Neuronal stem cell (in vitro differentiated cells): ENCODE measurements around the gene AGO1.

ENCODE experiments used
- DNase-seq: peaks from one replicate; pipeline ENCODE4 v3.0.0-alpha.2; 2013; ENCODE audit warnings: low spot score
- H2AFZ ChIP-seq: one replicate; pipeline ENCODE4 v1.6.1; 2013; ENCODE audit warnings: mild to moderate bottlenecking, low read length, inconsistent platforms
- H2AK5ac ChIP-seq: 2 replicates; pipeline ENCODE4 v1.6.1; 2013; ENCODE audit warnings: low read depth, mild to moderate bottlenecking, inconsistent platforms, low read length, moderate library complexity, mixed read lengths
- H2BK120ac ChIP-seq: 2 replicates; pipeline ENCODE4 v1.6.1; 2013; ENCODE audit warnings: low read depth, mild to moderate bottlenecking, inconsistent platforms, low read length, moderate library complexity, mixed read lengths
- H2BK12ac ChIP-seq: one replicate; pipeline ENCODE4 v1.6.1; 2013; ENCODE audit warnings: low read length, inconsistent platforms
- H2BK15ac ChIP-seq: 2 replicates; pipeline ENCODE4 v1.6.1; 2013; ENCODE audit warnings: mild to moderate bottlenecking, low read length, inconsistent platforms, mixed read lengths
- H2BK5ac ChIP-seq: one replicate; pipeline ENCODE4 v1.6.1; 2013; ENCODE audit warnings: inconsistent platforms, mild to moderate bottlenecking, low read length, moderate library complexity
- H3K14ac ChIP-seq: one replicate; pipeline ENCODE4 v1.6.1; 2013; ENCODE audit warnings: low read length, inconsistent platforms
- H3K18ac ChIP-seq: 2 replicates; pipeline ENCODE4 v1.6.1; 2013; ENCODE audit warnings: low read length, inconsistent platforms
- H3K23ac ChIP-seq: 2 replicates; pipeline ENCODE4 v1.6.1; 2013; ENCODE audit warnings: low read depth, mild to moderate bottlenecking, mixed read lengths, low read length, inconsistent platforms; ENCODE audit not compliant: poor library complexity
- H3K27ac ChIP-seq: replicated peaks from 3 replicates; pipeline ENCODE4 v1.5.1; 2013; ENCODE audit warnings: low read length, inconsistent platforms
- H3K27me3 ChIP-seq, 3 experiments: 2 replicates each; pipeline ENCODE4 v1.6.1; 2013; ENCODE audit warnings: low read length in 3 of 3, mild to moderate bottlenecking in 2 of 3, inconsistent platforms in 1 of 3, low read depth in 1 of 3, mixed read lengths in 1 of 3, moderate library complexity in 1 of 3; ENCODE audit not compliant: control insufficient read depth in 3 of 3, insufficient read depth in 3 of 3
- H3K36me3 ChIP-seq, 2 donors: replicated peaks in 1 of 2; 2 replicates each; pipeline ENCODE4 v1.6.1; 2013; ENCODE audit warnings: low read length in 2 of 2; ENCODE audit not compliant: control insufficient read depth in 2 of 2, insufficient read depth in 2 of 2
- H3K4ac ChIP-seq: 2 replicates; pipeline ENCODE4 v1.6.1; 2013; ENCODE audit warnings: inconsistent platforms, mild to moderate bottlenecking, low read length, moderate library complexity
- H3K4me1 ChIP-seq, 2 donors: 1 replicate in 1 of 2; 2 replicates in 1 of 2; pipeline ENCODE4 v1.6.1; 2013; ENCODE audit warnings: low read length in 2 of 2, low read depth in 1 of 2; ENCODE audit not compliant: control insufficient read depth in 2 of 2, insufficient read depth in 1 of 2
- H3K4me2 ChIP-seq: one replicate; pipeline ENCODE4 v1.6.1; 2013; ENCODE audit warnings: mild to moderate bottlenecking, low read length, inconsistent platforms; ENCODE audit not compliant: insufficient read depth, poor library complexity, severe bottlenecking
- H3K4me3 ChIP-seq, 2 donors: 2 replicates each; pipeline ENCODE4 v1.5.1; 2013; ENCODE audit warnings: low read length in 2 of 2, mild to moderate bottlenecking in 2 of 2, inconsistent platforms in 1 of 2, moderate library complexity in 1 of 2
- H3K79me1 ChIP-seq: one replicate; pipeline ENCODE4 v1.6.1; 2013; ENCODE audit warnings: low read depth, mild to moderate bottlenecking, inconsistent platforms, low read length, moderate library complexity
- H3K9ac ChIP-seq: one replicate; pipeline ENCODE4 v1.6.1; 2013; ENCODE audit warnings: mild to moderate bottlenecking, low read depth, low read length, inconsistent platforms; ENCODE audit not compliant: poor library complexity
- H3K9me3 ChIP-seq, 2 donors: replicated peaks in 1 of 2; 2 replicates each; pipeline versions ENCODE3 to v1.6.1; 2013; ENCODE audit warnings: low read length in 2 of 2, mild to moderate bottlenecking in 2 of 2, inconsistent platforms in 1 of 2, low read depth in 1 of 2, mixed read lengths in 1 of 2, moderate library complexity in 1 of 2; ENCODE audit not compliant: control insufficient read depth in 2 of 2, insufficient read depth in 1 of 2
- H4K8ac ChIP-seq: one replicate; pipeline ENCODE4 v1.6.1; 2013; ENCODE audit warnings: low read depth, mild to moderate bottlenecking, inconsistent platforms, low read length, moderate library complexity
- H4K91ac ChIP-seq: one replicate; pipeline ENCODE4 v1.6.1; 2013; ENCODE audit warnings: low read length, low read depth, mild to moderate bottlenecking, inconsistent platforms; ENCODE audit not compliant: poor library complexity
- WGBS, 2 donors: extraction: QIAGEN DNeasy Blood & Tissue Kit; methylation state at CpG; one replicate each; pipeline ENCODE4 v1.1.7; 2013; ENCODE audit warnings: missing lambda C conversion rate in 2 of 2, mixed read lengths in 1 of 2; ENCODE audit not compliant: insufficient read length in 2 of 2, insufficient replicate concordance in 1 of 2; ENCODE audit errors: extremely low coverage in 2 of 2; 5-methylcytosine and 5-hydroxymethylcytosine counted together

The AGO1 gene

GRCh38 chr1:35860696-35861095, 22.3 kb upstream of the AGO1 start:
- H2BK5ac ChIP-seq = no peak overlapping the region
- no peak overlapping the region for H2AFZ ChIP-seq
- H2AK5ac ChIP-seq = no peak overlapping the region
- WGBS, 2 donors = no CpG with 5 or more reads among the region's 3 CpGs
- no peak overlapping the region for H3K18ac ChIP-seq
- no peak overlapping the region for H2BK120ac ChIP-seq
- H3K9me3 ChIP-seq = no peaks in the 10 kb centered on the region
- H4K91ac ChIP-seq = no peak overlapping the region
- no peak overlapping the region for H3K14ac ChIP-seq
- H4K8ac ChIP-seq = no peak overlapping the region
- no peaks in the 10 kb centered on the region for H3K79me1 ChIP-seq
- no peak overlapping the region for H3K4me2 ChIP-seq
- no peak overlapping the region for H2BK12ac ChIP-seq
- H3K4me3 ChIP-seq = no peak overlapping the region
- H3K9ac ChIP-seq = no peak overlapping the region
- no peaks in the 10 kb centered on the region for H3K27me3 ChIP-seq
- peaks cover 0 to 3% of the 10 kb centered on the region in 2 donors for H3K4me1 ChIP-seq
- H3K4ac ChIP-seq = no peak overlapping the region
- H3K36me3 ChIP-seq = peaks cover 1 to 10% of the 10 kb centered on the region in 2 donors
- H2BK15ac ChIP-seq = no peak overlapping the region
- no peak overlapping the region for H3K27ac ChIP-seq
- no peak overlapping the region for H3K23ac ChIP-seq
- DNase-seq = no peak

GRCh38 chr1:35863136-35863535, 19.9 kb upstream of the AGO1 start:
- no peak overlapping the region for H2BK12ac ChIP-seq
- H2AFZ ChIP-seq = no peak overlapping the region
- H2BK5ac ChIP-seq = no peak overlapping the region
- H3K36me3 ChIP-seq = no peaks in the 10 kb centered on the region
- no peaks in the 10 kb centered on the region for H3K79me1 ChIP-seq
- peaks cover 0 to 3% of the 10 kb centered on the region in 2 donors for H3K4me1 ChIP-seq
- no peak overlapping the region for H3K4me2 ChIP-seq
- no peak overlapping the region for H2AK5ac ChIP-seq
- no peak overlapping the region for H3K27ac ChIP-seq
- H3K9me3 ChIP-seq = no peaks in the 10 kb centered on the region
- H3K9ac ChIP-seq = no peak overlapping the region
- WGBS, 2 donors = no CpG with 5 or more reads among the region's 1 CpG
- H2BK120ac ChIP-seq = no peak overlapping the region
- H3K27me3 ChIP-seq = no peaks in the 10 kb centered on the region
- no peak overlapping the region for H4K91ac ChIP-seq
- H3K23ac ChIP-seq = no peak overlapping the region
- H3K18ac ChIP-seq = no peak overlapping the region
- no peak overlapping the region for H3K14ac ChIP-seq
- no peak overlapping the region for H4K8ac ChIP-seq
- no peak overlapping the region for H3K4me3 ChIP-seq
- DNase-seq = no peak
- H3K4ac ChIP-seq = no peak overlapping the region
- H2BK15ac ChIP-seq = no peak overlapping the region

- Histone ChIP-seq H3K4me2 (no peak overlapping the region), H3K4me1 (peaks cover 0 to 3% of the 10 kb centered on the region in 2 donors), H3K14ac (no peak overlapping the region), H3K9ac (no peak overlapping the region), H3K79me1 (no peaks in the 10 kb centered on the region), H3K36me3 (no peaks in the 10 kb centered on the region), H2BK5ac (no peak overlapping the region), H2BK120ac (no peak overlapping the region), H3K27me3 (no peaks in the 10 kb centered on the region), H2AFZ (no peak overlapping the region), H2BK12ac (no peak overlapping the region), H3K9me3 (no peaks in the 10 kb centered on the region), H3K27ac (no peak overlapping the region), H3K4me3 (no peak overlapping the region), H2BK15ac (no peak overlapping the region), H3K18ac (no peak overlapping the region), H4K91ac (no peak overlapping the region), H3K23ac (no peak overlapping the region), H2AK5ac (no peak overlapping the region), H4K8ac (no peak overlapping the region), H3K4ac (no peak overlapping the region)
- no peak for DNase-seq
- WGBS, 2 donors = no CpG with 5 or more reads among the region's 3 CpGs
Observed at GRCh38 chr1:35863881-35864625, 19.0 kb upstream of the AGO1 start.

- H3K4me2 ChIP-seq = no peak overlapping the region
- H3K4me3 ChIP-seq = no peak overlapping the region
- peaks cover 0 to 3% of the 10 kb centered on the region in 2 donors for H3K4me1 ChIP-seq
- H4K8ac ChIP-seq = no peak overlapping the region
- no peak overlapping the region for H4K91ac ChIP-seq
- no peak overlapping the region for H3K27ac ChIP-seq
- no peak overlapping the region for H3K14ac ChIP-seq
- no peak overlapping the region for H2AK5ac ChIP-seq
- H3K79me1 ChIP-seq = no peaks in the 10 kb centered on the region
- H3K27me3 ChIP-seq = no peaks in the 10 kb centered on the region
- H3K9ac ChIP-seq = no peak overlapping the region
- no CpG with 5 or more reads among the region's 5 CpGs for WGBS, 2 donors
- H2BK120ac ChIP-seq = no peak overlapping the region
- no peak overlapping the region for H3K4ac ChIP-seq
- H3K18ac ChIP-seq = no peak overlapping the region
- H3K23ac ChIP-seq = no peak overlapping the region
- no peaks in the 10 kb centered on the region for H3K36me3 ChIP-seq
- DNase-seq = no peak
- H2BK15ac ChIP-seq = no peak overlapping the region
- no peaks in the 10 kb centered on the region for H3K9me3 ChIP-seq
- no peak overlapping the region for H2BK5ac ChIP-seq
- no peak overlapping the region for H2AFZ ChIP-seq
- no peak overlapping the region for H2BK12ac ChIP-seq
Observed at GRCh38 chr1:35864813-35865212, 18.2 kb upstream of the AGO1 start.
